ENCODE measurements around the gene MTHFS. TPM values are rescaled to one million over a fixed set of nuclear protein-coding genes. Genes with fewer than 3 reads are reported as not detected.

The MTHFS gene
- total RNA-seq = 10 to 100 TPM; 19.8 to 40.4 (median 27.1) TPM
- polyA plus RNA-seq = 10 to 100 TPM; 49.1 to 53.1 TPM

DNA sequence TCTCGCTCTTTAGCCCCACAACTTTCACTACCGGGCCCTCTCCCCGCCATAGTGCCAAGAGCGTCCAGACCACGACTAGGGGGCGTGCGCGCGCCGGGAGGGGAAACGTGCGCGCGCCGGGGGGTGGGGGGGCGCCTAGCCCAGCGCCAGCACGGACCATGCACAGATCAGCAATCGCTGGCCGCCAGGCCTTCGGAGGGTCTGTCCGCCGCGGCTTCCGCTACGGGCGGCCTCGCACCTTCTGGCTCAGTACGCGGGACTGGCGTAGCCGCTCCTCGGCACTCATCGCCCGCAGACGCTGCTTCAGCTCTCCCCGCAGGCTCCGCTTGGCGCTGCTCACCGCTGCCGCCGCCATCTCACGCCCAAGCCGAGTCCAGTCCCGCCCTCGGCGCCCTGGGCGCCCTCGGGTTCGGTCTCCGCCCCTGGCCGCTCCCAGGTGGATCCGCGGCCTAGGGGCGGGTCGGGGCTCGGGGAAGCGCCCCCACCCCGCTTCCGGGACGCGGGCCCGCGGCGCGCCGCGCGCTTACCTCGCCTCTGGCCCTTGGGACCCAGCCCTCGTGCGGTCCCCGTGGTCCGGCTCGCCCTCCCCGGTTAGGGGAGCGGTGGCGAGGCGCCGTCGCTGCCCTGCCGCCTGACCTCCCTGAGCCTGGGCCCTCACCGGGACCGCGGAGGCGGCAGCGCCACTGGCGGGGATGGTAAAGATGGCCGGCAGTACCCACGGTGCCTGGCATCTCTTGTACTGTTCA, at the start of gene MTHFS:
MTHFS (minus strand) TSS at position 381 of the 746 bp plus-strand sequence; CDS start at position 355, 26 bp downstream.
- H3K9me3 ChIP-seq = no peaks in the 10 kb centered on the region
- DNase-seq = peak; percentile 85 to 94 (median 88)
- peak within 1 kb of the TSS; percentile 67 to 87 (median 74) for H3K4me3 ChIP-seq
- H3K27me3 ChIP-seq = no peaks in the 10 kb centered on the region
- 1% methylated on average over 85 to 90 of the region's 90 CpGs for WGBS, 2 donors
- H3K36me3 ChIP-seq = peaks cover 0 to 6% (median 0%) of the 10 kb centered on the region in 3 donors
- peaks cover 0 to 9% (median 5%) of the 10 kb centered on the region in 3 donors for H3K4me1 ChIP-seq
- ATAC-seq = peak; percentile 94 to 97 (median 96)
- H3K27ac ChIP-seq = peak within 1 kb of the TSS; percentile 83 to 99 (median 97)
- FAIRE-seq = no peak
- TF ChIP-seq, protein P1, sequence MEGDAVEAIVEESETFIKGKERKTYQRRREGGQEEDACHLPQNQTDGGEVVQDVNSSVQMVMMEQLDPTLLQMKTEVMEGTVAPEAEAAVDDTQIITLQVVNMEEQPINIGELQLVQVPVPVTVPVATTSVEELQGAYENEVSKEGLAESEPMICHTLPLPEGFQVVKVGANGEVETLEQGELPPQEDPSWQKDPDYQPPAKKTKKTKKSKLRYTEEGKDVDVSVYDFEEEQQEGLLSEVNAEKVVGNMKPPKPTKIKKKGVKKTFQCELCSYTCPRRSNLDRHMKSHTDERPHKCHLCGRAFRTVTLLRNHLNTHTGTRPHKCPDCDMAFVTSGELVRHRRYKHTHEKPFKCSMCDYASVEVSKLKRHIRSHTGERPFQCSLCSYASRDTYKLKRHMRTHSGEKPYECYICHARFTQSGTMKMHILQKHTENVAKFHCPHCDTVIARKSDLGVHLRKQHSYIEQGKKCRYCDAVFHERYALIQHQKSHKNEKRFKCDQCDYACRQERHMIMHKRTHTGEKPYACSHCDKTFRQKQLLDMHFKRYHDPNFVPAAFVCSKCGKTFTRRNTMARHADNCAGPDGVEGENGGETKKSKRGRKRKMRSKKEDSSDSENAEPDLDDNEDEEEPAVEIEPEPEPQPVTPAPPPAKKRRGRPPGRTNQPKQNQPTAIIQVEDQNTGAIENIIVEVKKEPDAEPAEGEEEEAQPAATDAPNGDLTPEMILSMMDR (IDR thresholded peaks at IDR 0.05) = peak in 1 of 4 donors; percentile 17
- intact Hi-C loops (cut with DNase I) = no loop called here

DNA sequence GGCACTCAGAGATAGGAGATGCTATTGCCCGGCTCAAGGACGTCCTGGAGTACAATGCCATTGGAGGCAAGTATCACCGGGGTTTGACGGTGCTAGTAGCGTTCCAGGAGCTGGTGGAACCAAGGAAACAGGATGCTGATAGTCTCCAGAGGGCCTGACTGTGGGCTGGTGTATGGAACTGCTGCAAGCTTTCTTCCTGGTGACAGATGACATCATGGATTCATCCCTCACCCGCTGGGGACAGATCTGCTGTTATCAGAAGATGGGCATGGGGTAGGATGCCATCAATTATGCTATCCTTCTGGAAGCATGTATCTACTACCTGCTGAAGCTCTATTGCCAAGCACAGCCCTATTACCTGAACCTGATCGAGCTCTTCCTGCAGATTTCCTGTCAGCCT, 47.8 kb upstream of the MTHFS start:
- DNase-seq (no peak), FAIRE-seq (no peak), ATAC-seq (no peak)
- no peaks in the 10 kb centered on the region for H3K27me3 ChIP-seq
- H3K9me3 ChIP-seq = no peaks in the 10 kb centered on the region
- intact Hi-C loops (cut with DNase I) = no loop called here
- H3K4me1 ChIP-seq = no peaks in the 10 kb centered on the region
- no peaks in the 10 kb centered on the region for H3K36me3 ChIP-seq
- WGBS, 2 donors = 67 to 71% methylated on average over 7 of the region's 7 CpGs
- H3K27ac ChIP-seq = no peak overlapping the region
- TF ChIP-seq, protein P1 (IDR thresholded peaks at IDR 0.05) = no peak
- no peak overlapping the region for H3K4me3 ChIP-seq

DNA sequence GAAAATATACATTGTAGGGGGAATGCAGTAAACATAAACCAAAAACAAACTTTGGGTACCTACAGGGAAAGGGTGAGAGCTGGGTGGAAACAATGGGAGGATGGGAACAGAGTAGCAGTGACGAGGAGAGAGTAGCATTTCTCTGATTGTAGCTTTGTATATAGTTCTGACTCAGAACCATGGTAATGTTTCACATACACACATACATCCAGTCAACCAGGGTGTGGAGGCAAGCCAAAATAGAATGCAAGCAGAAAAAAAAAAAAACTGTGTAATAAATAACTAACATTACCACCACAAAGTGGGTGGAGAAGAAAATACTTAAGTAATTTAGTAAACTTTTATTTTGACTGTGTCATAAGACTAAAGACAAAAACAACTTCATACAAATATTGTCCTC, 47.0 kb upstream of the MTHFS start:
- ATAC-seq = no peak
- TF ChIP-seq, protein P1 (IDR thresholded peaks at IDR 0.05) = no peak

DNA sequence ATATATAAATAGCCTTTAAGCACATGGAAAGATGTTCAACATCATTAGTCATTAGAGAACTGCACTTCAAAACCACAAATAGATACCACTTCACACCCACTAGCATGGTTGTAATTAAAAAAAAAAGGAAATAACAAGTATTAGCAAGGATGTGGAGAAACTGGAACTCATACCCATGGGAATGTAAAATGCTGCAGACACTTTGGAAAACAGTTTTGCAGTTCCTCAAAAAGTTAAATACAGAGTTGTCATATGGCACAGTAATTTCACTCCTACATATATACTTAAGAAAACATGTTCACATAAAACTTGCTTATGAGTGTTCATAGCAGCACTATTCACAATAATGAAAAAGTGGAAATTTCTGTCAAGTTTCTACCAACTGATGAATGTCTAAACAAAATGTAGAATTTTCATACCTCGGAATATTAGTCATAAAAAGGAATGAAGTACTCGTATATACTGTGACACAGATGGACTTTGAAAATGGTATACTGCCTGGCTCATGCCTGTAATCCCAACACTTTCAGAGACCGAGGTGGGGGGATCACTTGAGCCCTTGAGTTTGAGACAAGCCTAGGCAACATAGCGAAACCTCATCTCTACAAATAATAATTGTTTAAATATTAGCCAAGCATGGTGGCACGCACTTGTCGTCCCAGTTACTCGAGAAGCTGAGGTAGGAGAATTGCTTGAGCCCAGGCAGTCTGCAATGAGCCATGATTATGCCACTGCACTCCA, 46.1 kb upstream of the MTHFS start:
- 75 to 76% methylated on average over 7 of the region's 7 CpGs for WGBS, 2 donors

More for the DNA sequence above, 47.0 kb upstream of the MTHFS start:
- DNase-seq (no peak), FAIRE-seq (no peak)
- WGBS, 2 donors = 59 to 68% methylated on average over 1 of the region's 1 CpG
- H3K27ac ChIP-seq = no peak overlapping the region
- H3K36me3 ChIP-seq = no peaks in the 10 kb centered on the region
- H3K4me3 ChIP-seq = no peak overlapping the region
- no peaks in the 10 kb centered on the region for H3K9me3 ChIP-seq
- H3K27me3 ChIP-seq = no peaks in the 10 kb centered on the region
- no peaks in the 10 kb centered on the region for H3K4me1 ChIP-seq
- intact Hi-C loops (cut with DNase I) = no loop called here

More for the DNA sequence above, 46.1 kb upstream of the MTHFS start:
- intact Hi-C loops (cut with DNase I) = no loop called here
- Histone ChIP-seq H3K36me3 (no peaks in the 10 kb centered on the region), H3K27ac (no peak overlapping the region), H3K4me3 (no peak overlapping the region), H3K4me1 (no peaks in the 10 kb centered on the region), H3K9me3 (no peaks in the 10 kb centered on the region), H3K27me3 (no peaks in the 10 kb centered on the region)
- DNase-seq (no peak), FAIRE-seq (no peak), ATAC-seq (no peak)
- TF ChIP-seq, protein P1 (IDR thresholded peaks at IDR 0.05) = no peak
